ENCODE data around the gene SVOPL. TPM values are rescaled to one million over a fixed set of nuclear protein-coding genes. Genes with fewer than 3 reads are reported as not detected.

SVOPL gene
- total and polyA plus RNA-seq, 4 donors = 0.33 TPM; not detected in 3

DNA sequence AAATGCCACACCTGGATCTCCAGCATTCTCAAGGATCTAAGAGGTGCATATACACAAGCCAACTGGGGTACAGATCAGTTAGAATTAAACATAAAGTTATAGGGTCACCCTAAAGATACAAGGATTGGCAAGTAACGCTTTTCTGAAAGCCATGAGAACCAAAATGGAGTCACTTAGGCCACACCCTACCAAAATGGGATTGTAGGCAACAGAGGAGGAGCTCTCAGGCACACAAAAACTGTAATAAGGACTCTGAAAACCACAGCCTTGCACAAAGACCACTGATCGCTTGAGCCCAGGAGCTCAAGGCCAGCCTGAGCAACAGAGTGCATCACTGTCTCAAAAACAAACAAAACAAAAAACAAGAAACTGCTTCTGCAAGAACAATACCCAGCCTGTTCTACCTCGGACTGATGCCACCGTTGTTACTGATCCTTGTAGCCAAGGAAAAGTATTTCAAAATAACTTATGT lies 35.5 kb downstream of the SVOPL start:
- no peak overlapping the region for H3K27ac ChIP-seq (ENCODE audit: low read depth in 1 of 2, low read length in 2 of 2)
- no peaks in the 10 kb centered on the region for H3K27me3 ChIP-seq (ENCODE audit: control insufficient read depth in 4 of 4, insufficient read depth in 4 of 4, low read length in 3 of 4)
- H3K4me1 ChIP-seq (ENCODE audit: control insufficient read depth in 4 of 4, insufficient read depth in 4 of 4, low read length in 3 of 4) = peaks cover 0 to 3% (median 2%) of the 10 kb centered on the region in 4 donors
- DNase-seq (ENCODE audit: low spot score) = no peak
- TF ChIP-seq, protein P1, sequence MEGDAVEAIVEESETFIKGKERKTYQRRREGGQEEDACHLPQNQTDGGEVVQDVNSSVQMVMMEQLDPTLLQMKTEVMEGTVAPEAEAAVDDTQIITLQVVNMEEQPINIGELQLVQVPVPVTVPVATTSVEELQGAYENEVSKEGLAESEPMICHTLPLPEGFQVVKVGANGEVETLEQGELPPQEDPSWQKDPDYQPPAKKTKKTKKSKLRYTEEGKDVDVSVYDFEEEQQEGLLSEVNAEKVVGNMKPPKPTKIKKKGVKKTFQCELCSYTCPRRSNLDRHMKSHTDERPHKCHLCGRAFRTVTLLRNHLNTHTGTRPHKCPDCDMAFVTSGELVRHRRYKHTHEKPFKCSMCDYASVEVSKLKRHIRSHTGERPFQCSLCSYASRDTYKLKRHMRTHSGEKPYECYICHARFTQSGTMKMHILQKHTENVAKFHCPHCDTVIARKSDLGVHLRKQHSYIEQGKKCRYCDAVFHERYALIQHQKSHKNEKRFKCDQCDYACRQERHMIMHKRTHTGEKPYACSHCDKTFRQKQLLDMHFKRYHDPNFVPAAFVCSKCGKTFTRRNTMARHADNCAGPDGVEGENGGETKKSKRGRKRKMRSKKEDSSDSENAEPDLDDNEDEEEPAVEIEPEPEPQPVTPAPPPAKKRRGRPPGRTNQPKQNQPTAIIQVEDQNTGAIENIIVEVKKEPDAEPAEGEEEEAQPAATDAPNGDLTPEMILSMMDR (IDR thresholded peaks at IDR 0.05; ENCODE audit: low read depth, low read length, missing input control) = no peak
- H3K4me3 ChIP-seq (ENCODE audit: low read depth in 1 of 3, low read length in 3 of 3) = no peak overlapping the region
- H3K36me3 ChIP-seq (ENCODE audit: control insufficient read depth in 4 of 4, insufficient read depth in 3 of 4, low read depth in 1 of 4, low read length in 3 of 4) = no peaks in the 10 kb centered on the region
- 75% methylated on average over 4 of the region's 4 CpGs for WGBS
- no peak overlapping the region for H3K9ac ChIP-seq (ENCODE audit: low read depth in 1 of 2, low read length in 2 of 2)
- H3K9me3 ChIP-seq (ENCODE audit: control insufficient read depth in 4 of 4, low read length in 3 of 4) = no peaks in the 10 kb centered on the region

DNA sequence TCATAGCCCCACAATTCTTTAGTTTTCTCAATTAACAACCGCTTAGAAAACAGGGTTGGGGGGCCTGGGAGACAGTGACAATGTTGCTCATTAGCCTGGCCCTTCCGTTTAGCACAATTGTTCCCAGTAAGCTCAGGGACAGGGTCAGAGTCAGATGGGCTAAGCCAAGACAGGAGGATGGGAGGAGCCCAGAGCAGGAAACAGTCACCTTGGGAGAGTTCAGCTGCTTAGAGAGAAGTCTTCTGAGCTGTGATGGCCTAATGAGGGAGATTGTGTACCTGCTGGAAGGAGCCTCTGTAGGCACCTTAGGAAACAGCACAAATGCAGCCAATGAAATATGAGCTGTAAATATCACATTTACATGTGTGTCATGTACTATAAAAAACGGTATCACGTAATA lies 35.9 kb downstream of the SVOPL start:
- H3K27me3 ChIP-seq (ENCODE audit: control insufficient read depth in 4 of 4, insufficient read depth in 4 of 4, low read length in 3 of 4) = no peaks in the 10 kb centered on the region
- no peaks in the 10 kb centered on the region for H3K36me3 ChIP-seq (ENCODE audit: control insufficient read depth in 4 of 4, insufficient read depth in 3 of 4, low read depth in 1 of 4, low read length in 3 of 4)
- no peak overlapping the region for H3K27ac ChIP-seq (ENCODE audit: low read depth in 1 of 2, low read length in 2 of 2)
- DNase-seq (ENCODE audit: low spot score) = no peak
- WGBS = 79% methylated on average over 4 of the region's 4 CpGs
- peaks cover 0 to 3% (median 2%) of the 10 kb centered on the region in 4 donors for H3K4me1 ChIP-seq (ENCODE audit: control insufficient read depth in 4 of 4, insufficient read depth in 4 of 4, low read length in 3 of 4)
- no peaks in the 10 kb centered on the region for H3K9me3 ChIP-seq (ENCODE audit: control insufficient read depth in 4 of 4, low read length in 3 of 4)
- H3K4me3 ChIP-seq (ENCODE audit: low read depth in 1 of 3, low read length in 3 of 3) = no peak overlapping the region
- no peak overlapping the region for H3K9ac ChIP-seq (ENCODE audit: low read depth in 1 of 2, low read length in 2 of 2)
- TF ChIP-seq HNF4A (conservative IDR thresholded peaks at IDR 0.05) = no peak
- TF ChIP-seq RXRA (IDR thresholded peaks at IDR 0.05) = no peak
- TF ChIP-seq EGR1 (IDR thresholded peaks at IDR 0.05; ENCODE audit: low read depth in 2 of 2) = no peak
- no peak for TF ChIP-seq FOXA1 (IDR thresholded peaks at IDR 0.05)
- no peak for TF ChIP-seq FOXA2 (IDR thresholded peaks at IDR 0.05)
- TF ChIP-seq JUND (IDR thresholded peaks at IDR 0.05) = no peak
- TF ChIP-seq, protein P1 (IDR thresholded peaks at IDR 0.05; ENCODE audit: low read depth, low read length, missing input control) = no peak
- no peak for TF ChIP-seq TAF1 (conservative IDR thresholded peaks at IDR 0.05)
- no peak for TF ChIP-seq SP1 (IDR thresholded peaks at IDR 0.05)
- TF ChIP-seq, protein P2, sequence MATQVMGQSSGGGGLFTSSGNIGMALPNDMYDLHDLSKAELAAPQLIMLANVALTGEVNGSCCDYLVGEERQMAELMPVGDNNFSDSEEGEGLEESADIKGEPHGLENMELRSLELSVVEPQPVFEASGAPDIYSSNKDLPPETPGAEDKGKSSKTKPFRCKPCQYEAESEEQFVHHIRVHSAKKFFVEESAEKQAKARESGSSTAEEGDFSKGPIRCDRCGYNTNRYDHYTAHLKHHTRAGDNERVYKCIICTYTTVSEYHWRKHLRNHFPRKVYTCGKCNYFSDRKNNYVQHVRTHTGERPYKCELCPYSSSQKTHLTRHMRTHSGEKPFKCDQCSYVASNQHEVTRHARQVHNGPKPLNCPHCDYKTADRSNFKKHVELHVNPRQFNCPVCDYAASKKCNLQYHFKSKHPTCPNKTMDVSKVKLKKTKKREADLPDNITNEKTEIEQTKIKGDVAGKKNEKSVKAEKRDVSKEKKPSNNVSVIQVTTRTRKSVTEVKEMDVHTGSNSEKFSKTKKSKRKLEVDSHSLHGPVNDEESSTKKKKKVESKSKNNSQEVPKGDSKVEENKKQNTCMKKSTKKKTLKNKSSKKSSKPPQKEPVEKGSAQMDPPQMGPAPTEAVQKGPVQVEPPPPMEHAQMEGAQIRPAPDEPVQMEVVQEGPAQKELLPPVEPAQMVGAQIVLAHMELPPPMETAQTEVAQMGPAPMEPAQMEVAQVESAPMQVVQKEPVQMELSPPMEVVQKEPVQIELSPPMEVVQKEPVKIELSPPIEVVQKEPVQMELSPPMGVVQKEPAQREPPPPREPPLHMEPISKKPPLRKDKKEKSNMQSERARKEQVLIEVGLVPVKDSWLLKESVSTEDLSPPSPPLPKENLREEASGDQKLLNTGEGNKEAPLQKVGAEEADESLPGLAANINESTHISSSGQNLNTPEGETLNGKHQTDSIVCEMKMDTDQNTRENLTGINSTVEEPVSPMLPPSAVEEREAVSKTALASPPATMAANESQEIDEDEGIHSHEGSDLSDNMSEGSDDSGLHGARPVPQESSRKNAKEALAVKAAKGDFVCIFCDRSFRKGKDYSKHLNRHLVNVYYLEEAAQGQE (IDR thresholded peaks at IDR 0.05) = no peak
- no peak for TF ChIP-seq GABPA (IDR thresholded peaks at IDR 0.05 in 1 of 2, conservative IDR thresholded peaks at IDR 0.05 in 1 of 2)

Data from liver (tissue), 9 donors.